GM10847 (cell line): ENCODE results near the gene CIBAR2.

ENCODE experiments used
- POLR2A ChIP-seq: IDR thresholded peaks from 2 replicates; pipeline ENCODE4 v1.6.1; 2011; ENCODE audit not compliant: insufficient read length; ENCODE audit errors: extremely low read depth

Gene CIBAR2

GRCh38 chr16:85087899-85088569 is 24.2 kb downstream of the CIBAR2 start:
- TF ChIP-seq POLR2A: no peak

GRCh38 chr16:85086347-85087291 is 25.7 kb downstream of the CIBAR2 start:
- no peak for TF ChIP-seq POLR2A

DNA sequence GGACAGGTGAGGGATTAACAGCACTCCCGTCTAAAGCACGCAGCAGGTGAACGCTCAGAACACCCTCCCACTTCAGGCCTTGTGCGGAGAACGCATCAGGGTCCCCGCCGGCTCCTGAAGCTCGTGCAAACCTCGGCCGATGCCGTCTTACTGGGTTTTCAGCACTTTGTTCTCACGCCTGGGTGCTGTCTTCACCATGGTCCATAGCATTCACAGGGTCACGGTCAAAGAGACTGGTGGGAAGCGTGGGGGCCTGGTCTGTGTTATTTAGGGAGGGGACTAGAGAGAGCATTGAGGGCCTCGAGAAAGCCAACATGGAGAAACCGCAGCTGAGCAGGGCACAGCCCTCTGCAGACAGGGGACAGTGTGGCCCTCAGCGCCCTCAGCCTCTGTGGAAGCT is 26.6 kb downstream of the CIBAR2 start:
- no peak for TF ChIP-seq POLR2A

GRCh38 chr16:85084841-85085510 is 27.3 kb downstream of the CIBAR2 start:
- no peak for TF ChIP-seq POLR2A

DNA sequence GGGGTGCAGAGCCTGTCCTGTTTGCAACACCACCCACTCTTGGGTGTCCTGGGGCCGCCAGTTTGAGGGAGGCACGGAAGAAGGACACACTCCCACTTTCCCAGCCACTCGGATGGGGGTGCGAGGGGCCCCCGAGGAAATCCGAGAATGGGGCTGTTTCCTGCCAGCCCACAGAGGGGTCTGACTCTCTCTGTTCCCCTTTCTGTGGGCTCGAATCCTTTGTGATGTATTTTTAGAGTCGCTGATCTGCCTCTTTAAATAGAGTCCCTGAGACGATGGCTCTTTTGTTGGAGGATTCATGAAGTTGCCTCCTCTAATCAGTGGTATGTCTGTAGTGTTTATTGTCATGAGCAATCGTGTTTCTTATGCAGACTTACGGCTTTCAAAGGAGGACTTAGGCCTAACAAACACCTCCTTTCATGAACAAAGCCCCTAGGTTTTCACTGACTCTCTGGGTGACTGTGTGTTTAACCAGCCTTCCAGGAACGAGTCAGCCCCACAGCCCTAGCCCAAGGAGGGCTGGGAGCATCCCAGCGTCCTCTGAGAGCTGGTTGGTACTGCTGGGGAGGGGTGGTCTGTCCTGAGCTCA is 29.1 kb downstream of the CIBAR2 start:
- TF ChIP-seq POLR2A: no peak

- no peak for TF ChIP-seq POLR2A
Measured at GRCh38 chr16:85082173-85083050, 29.9 kb downstream of the CIBAR2 start.

DNA sequence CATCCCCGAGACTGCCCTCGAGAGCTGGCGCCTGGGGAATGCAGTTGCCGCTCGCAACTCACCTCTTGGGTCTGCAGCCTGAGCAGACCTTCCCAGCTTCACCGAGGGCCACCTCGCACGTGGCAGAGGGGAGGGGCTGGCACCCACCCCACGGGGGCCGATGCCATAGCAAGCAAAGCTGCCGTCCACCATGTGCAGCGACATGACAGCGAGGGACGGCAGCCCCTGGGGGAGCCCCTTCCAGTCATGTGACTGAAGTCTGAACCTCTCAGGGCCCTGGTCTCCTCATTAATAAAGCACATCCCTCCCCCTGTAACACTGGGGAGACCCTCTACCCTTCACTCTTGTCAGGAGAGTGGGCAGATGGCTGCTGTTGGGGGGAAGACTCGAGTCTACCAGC is 30.5 kb downstream of the CIBAR2 start:
- no peak for TF ChIP-seq POLR2A

DNA sequence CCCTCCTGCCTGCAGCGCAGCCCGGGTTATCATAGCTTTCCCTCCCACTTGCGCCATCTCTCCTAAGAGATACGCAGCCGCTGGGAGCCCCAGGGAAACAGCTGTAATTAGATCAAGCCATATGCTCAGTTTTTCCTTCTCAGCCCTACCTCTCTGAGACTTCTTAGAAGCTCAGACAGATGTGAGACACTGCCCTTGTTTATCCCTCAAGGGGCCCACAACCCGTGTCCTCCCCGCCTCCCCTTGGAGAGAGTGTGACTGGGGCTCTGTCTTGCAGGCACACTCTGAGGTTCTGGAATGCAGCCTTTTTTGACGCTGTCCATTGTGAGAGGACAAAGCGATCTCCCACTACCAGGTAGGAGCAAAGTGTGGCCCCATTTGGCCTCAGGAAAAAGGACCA is 31.2 kb downstream of the CIBAR2 start:
- TF ChIP-seq POLR2A: no peak

GRCh38 chr16:85079785-85080570 is 32.3 kb downstream of the CIBAR2 start:
- TF ChIP-seq POLR2A: no peak

GRCh38 chr16:85078952-85079351 is 33.3 kb downstream of the CIBAR2 start:
- no peak for TF ChIP-seq POLR2A

DNA sequence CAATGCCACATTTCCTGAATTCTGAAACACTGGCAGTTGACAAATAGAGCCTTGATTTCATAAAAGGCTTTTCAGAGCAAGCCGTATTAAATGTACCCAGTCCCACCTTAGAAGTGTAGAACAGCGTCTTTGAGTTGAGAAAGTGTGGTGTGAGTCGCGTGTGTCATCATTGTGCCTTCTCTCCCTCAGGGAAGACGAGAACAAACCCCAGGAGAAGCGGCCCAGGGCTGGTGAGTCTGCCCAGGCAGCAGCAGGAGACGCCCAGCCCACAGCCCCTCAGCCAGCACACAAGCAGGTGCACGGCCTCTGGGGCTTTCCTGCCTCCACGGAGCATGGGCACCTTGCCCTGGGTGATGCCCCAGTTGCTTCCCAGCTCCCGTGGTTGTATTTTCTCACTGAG is 34.0 kb downstream of the CIBAR2 start:
- TF ChIP-seq POLR2A: no peak

DNA sequence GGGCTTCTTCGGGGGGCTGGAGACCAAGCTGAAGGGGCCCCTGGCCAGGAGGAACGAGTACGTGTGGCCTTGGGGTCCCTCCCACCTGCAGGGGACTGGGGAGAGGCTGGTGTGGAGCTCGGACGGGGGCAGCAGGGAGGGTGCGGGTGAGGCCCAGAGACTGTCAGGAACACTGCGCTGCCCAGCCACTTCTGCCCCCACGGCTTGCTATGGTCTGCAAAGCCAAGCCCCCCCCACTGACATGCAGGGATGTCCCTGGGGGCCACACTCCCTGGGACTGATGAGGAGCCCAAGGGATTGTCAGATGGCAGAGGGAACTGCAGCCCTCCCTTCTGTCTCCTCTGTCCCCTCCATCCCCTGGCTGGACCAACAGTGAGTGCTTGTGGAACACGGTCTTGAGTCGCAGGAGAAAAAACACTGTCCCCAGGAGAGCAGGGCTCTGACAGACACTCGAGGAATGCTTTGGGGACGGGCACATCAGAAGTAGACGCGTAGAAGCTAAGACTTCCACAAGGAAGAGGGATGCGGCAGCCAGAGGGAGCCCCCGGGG is 34.6 kb downstream of the CIBAR2 start:
- no peak for TF ChIP-seq POLR2A

- TF ChIP-seq POLR2A: no peak
Measured at GRCh38 chr16:85077039-85077438, 35.2 kb downstream of the CIBAR2 start.
